GM19395 (cell line): ENCODE data around the gene RAP1A.
A peak's percentile ranks its signal among the peaks of the same experiment; 100 is the strongest.
"Not testable (repeated sequence)": the region's sequence is repeated elsewhere in the genome, so short reads cannot be mapped to it uniquely, and the experiment has no call there.

Source experiments
- ATAC-seq: cut with Tn5 transposase; IDR thresholded peaks from one replicate; pipeline ENCODE4 v1.9.1; 2021; ENCODE audit warnings: mild to moderate bottlenecking, moderate library complexity; ENCODE audit not compliant: unreplicated experiment

RAP1A gene

DNA sequence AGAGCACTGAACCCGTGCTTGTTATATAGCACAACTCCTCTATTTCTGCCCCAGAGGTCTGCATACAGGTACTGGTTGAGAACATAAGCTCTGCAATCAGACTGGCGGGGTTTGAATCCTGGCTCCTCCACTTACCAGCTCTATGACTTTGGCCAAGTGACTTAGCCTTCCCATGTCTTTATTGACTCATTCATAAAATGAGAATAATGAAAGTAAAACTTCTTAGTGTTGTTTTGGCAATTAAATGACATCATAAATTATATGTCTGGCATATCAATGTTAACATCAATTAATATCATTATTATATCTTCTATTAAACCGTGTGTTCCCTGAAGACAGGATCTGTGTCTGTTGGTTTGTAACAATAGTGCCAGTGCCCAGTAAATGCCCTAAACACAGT is 115.3 kb downstream of the RAP1A start:
- no peak for ATAC-seq

DNA sequence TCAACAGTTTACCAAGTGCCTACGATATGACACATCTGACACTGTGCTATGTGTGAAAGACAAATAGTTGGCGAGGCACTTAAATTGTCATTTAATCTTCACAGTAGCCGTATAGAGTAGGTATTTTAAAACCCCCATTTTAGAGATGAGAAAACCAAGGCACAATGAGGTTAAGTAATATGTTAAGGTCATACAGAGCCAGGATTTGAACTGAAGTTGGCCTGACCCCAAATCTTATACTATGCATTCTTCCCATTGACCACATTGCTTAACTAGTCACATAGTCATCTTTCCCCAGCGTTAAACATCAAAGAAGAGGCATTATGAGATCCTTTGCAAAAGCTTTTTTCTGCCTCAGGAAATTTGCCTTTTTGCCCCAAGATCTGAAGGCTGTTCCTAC is 115.7 kb downstream of the RAP1A start:
- no peak for ATAC-seq

- ATAC-seq, result no peak
Observed at GRCh38 chr1:111735858-111736544, 116.4 kb downstream of the RAP1A start.

GRCh38 chr1:111736548-111737215 is 117.1 kb downstream of the RAP1A start:
- ATAC-seq, result no peak

GRCh38 chr1:111737216-111738132 is 117.9 kb downstream of the RAP1A start:
- ATAC-seq, result no peak

DNA sequence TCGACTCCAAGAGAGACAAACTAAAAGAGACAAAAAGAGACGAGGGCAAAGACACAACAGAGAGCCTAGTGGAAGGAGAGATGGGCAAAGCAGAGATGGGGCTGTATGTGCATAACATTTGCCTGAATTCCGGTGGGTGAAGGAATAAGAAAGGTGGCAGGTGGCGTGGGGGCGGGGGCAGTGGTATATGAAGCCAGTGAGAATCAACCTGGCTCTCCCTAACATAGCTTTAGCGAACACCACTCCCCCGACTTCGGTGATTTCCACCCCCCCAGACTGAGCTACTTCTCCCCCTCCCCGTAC is 118.5 kb downstream of the RAP1A start:
- ATAC-seq, result no peak

DNA sequence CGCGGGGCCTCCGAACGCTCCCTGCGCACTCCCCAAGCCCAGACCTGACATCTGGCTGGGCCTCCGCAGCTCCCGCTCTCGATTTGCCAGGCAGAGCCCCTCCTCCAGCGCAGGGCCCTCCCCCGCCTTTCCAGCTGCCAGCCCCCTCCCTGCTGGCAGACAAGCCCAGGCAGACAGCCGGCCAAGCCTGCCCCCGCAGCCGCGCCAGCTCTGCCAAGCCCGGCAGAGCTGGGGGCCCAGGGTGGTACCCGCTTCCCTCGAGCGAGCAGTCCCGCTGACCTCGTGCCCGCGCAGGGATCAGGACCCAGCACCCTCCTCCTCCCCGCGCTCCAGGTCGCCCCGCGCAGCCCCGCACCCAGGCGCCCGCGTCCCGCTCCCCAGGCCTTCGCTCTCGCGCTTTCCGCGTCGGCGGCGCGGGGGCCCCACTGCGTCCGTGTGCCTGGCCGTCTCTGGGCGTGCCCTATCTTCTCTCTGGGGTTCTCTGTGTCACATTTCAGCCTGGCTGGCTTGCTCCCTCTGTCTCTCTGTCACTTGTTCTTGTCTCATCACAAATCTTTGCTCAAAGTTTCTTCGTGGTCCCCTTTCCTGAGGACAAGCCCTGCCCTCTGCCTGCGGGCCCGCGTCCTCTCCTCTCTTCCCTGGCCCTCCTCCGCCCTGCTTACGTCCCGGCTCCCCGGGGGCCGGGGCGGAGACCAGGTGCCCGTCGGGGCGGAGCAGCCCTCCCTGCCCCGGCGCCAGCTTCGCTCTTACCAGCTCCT is 119.0 kb downstream of the RAP1A start:
- peak; percentile 54 for ATAC-seq

DNA sequence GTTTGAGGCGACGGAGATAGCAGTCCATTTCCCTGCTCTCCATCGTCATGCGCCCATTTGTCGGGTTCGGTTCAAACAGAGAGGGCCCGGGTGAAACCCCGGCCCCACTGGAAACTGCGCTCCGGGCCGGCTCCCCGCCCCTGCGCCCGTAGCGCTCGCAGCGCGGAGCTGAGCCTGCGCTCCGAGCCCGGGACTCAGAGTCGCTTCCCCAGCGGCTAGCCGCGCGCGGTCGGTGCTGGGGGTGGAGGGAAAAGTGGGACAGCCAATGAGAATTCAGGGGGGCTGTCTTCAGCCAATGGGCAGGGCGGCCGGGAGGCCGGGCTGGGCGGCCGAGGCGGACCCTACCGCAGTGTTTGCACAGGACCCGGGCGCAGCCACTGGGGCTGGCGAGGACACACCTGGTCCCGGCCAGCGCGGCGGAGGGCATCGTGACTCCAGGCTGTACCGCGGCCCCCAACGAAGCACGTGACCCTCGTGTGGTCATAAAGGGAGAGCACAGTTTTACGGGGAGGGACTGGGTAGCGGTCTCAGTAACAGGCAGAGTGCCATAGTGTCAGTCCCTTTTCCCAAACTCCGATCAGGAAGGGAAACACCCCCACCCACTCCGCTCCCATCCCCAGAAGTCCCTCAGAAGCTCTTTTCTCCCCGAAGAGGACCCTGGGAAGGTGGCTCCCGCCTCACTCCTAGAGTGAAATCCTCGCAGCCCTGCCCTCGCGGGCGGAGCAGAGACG is 119.8 kb downstream of the RAP1A start, which contains the start of gene INKA2:
INKA2 (minus strand) TSS at position 202 of the 731 bp plus-strand sequence; CDS start at position 49, 153 bp downstream.
- peak; percentile 87 for ATAC-seq

DNA sequence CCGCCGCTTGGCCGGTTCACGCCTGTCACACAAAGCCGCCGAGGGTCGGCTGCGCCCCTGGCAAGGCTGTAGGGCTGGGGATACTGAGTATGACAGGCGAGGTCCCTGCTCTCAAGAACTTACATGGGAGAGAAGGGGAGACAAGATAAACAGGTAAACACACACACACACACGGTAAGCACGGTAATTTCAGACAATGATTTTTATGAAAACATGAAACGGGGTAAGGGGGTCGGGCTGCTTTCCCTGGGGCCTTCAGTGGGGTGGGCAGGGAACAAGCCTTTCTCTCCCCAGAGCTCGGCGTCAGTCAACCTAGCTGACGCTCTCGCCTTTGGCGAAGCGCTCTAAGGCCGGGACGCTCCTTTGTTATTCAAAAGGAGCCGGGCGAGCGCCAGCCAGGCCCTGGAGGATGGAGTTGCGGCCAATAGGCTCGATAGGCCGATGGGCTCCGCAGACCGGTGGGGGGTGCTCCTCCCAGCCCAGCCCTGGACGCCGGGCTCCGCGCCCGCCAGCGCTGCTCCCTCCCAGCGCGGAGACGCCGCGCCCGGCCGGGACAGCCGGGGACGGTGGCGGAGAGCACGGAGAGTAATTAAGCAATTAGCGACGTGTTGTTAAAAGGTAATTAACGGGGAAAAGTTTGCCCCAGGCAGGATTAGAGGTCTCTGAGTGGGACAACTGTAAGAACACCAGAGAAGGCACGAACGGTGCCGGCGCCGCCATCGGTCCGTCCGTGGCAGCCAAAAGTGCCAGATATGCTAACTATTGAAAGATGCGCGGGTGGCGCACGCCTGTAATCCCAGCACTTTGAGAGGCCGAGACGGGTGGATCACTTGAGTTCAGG is 120.6 kb downstream of the RAP1A start:
- peak; percentile 24 for ATAC-seq

DNA sequence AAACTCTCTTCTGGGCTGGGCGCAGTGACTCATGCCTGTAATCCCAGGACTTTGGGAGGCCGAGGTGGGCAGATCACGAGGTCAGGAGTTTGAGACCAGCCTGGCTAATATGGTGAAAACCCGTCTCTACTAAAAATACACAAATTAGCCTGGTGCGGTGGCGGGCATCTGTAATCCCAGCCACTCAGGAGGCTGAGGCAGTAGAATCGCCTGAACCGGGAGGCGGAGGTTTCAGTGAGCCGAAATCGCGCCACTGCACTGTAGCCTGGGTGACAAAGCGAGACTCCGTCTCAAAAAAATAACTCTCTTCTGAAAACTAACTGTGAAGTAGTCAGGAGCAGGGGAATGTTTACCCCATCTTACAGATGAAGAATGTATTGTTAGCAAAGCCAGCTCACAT is 122.7 kb downstream of the RAP1A start:
- ATAC-seq, result not testable (repeated sequence)

DNA sequence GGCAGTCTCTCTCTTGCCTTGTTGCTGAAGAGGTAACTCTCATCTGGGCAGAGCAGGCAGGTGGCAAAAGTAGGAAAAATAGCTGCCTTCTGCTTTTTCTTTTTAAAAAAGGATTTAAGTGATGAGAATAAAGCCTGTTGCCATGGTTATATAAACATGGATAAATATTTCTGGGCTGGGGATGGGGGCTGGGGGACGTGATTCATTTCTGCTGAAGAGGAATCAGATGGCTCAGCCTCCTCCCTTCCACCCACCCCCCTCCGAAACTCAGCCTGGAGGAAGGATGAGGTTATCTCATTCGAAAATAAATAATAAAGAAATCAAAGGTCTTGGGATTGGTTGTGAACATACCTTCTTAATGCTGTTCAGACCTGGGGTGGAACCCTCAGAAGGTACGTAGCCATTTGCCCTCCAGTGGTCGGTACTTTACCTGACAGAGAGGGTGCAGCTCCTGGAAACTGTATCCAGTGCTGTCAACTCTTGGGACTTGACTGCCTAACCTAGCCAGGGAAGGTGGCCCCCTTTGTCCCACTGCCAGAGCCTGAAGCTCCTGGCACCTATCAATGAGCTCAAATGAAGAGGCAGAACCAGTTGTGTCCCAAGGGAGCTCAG is 123.5 kb downstream of the RAP1A start:
- ATAC-seq, result no peak

DNA sequence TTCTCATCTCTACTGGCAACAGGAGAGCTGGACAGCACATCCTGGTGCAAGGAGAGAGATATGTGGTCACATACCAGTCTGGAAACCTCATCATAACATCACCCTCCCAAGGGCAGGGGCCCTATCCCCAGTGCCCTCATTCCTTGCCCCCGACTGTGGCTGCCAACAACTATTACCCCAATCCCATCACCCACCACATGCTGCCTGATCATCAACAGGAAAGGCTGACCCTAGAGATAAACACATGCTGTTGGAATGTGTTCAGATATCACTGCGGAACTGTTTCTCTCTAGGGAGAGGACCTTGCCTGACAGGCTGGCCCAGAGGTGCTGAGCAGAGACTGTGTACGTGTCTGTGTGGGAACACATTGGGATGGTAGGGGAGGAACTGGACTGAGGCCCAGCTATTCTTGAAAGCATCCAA is 124.1 kb downstream of the RAP1A start:
- no peak for ATAC-seq

- no peak for ATAC-seq
Observed at GRCh38 chr1:111745675-111746613, 126.4 kb downstream of the RAP1A start.

GRCh38 chr1:111746614-111746999 is 127.0 kb downstream of the RAP1A start:
- no peak for ATAC-seq

DNA sequence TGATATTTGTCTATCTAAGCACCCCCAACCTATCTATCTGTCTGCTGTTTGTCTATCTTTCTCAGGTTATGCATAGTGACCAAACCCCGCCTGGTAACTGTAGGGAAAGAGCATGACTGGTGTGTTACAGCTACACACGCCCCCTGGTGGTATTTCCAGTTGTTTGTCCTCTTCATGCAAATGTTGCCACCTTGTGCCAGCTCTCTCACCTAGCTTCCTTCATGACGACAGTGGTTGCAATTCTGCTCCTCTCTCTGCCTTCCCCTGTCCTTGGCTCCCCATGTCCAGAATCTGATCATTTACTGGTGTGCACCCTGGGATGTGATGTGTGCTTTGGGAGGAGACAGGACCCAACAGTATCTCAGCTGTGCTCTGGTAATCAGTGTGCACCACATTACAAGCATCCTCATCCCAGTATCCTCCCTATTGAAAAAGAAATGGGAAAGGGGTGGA is 127.7 kb downstream of the RAP1A start:
- peak; percentile 81 for ATAC-seq

DNA sequence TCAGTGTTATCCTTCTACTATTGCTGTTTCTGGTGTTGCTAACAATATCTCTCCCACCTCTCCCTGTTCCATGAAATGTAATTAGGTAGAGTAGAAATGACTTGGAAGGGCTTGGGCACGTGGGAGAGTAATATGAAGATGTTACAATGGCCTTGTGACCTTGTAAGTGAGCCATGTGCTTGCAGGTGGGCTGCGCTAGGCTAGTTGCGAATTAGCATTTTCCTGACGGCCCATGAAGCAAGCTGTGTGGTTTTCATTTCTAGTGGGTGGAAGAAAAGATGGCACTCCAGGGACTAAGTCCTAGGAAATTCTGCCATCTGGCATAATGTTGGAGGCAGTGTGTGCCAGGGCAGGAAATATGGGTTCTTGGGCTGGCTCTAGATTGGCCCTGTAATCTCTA is 128.4 kb downstream of the RAP1A start:
- ATAC-seq, result no peak

GRCh38 chr1:111749628-111750027 is 130.0 kb downstream of the RAP1A start:
- no peak for ATAC-seq

GRCh38 chr1:111750856-111751255 is 131.3 kb downstream of the RAP1A start:
- no peak for ATAC-seq
